Stimulated activated CD4-positive, alpha-beta T cell treated with anti-CD3 and anti-CD28 coated beads, Interleukin-1b, Interleukin-23, amount 100 ng/mL, for 1 hour (primary cell): ENCODE data around the gene SLMAP.
"Not testable (repeated sequence)": the region's sequence is repeated elsewhere in the genome, so short reads cannot be mapped to it uniquely, and the experiment has no call there.

Experiments used
- DNase-seq, 2 donors: peaks; one replicate each; pipeline ENCODE4 v3.0.0-alpha.2; 2020; ENCODE audit warnings: low read depth in 2 of 2

SLMAP gene

GRCh38 chr3:57793737-57794187 lies 37.7 kb downstream of the SLMAP start:
- no peak for DNase-seq

GRCh38 chr3:57794501-57794900 lies 38.4 kb downstream of the SLMAP start:
- DNase-seq = no peak

GRCh38 chr3:57794951-57795350 lies 38.8 kb downstream of the SLMAP start:
- DNase-seq = no peak

- DNase-seq = no peak
Observed at GRCh38 chr3:57796261-57796660, 40.2 kb downstream of the SLMAP start.

GRCh38 chr3:57797701-57798487 lies 41.8 kb downstream of the SLMAP start:
- no peak for DNase-seq

- DNase-seq = no peak
Observed at GRCh38 chr3:57803647-57804081, 47.6 kb downstream of the SLMAP start.

- no peak for DNase-seq
Observed at GRCh38 chr3:57805266-57805665, 49.2 kb downstream of the SLMAP start.

- no peak for DNase-seq
Observed at GRCh38 chr3:57805674-57806073, 49.6 kb downstream of the SLMAP start.

- DNase-seq = not testable (repeated sequence)
Observed at GRCh38 chr3:57806195-57806594, 50.1 kb downstream of the SLMAP start.

- DNase-seq = no peak
Observed at GRCh38 chr3:57808961-57809608, 53.0 kb downstream of the SLMAP start.

GRCh38 chr3:57809609-57809968 lies 53.5 kb downstream of the SLMAP start:
- DNase-seq = no peak

- no peak for DNase-seq
Observed at GRCh38 chr3:57810048-57810447, 53.9 kb downstream of the SLMAP start.

GRCh38 chr3:57810471-57811137 lies 54.5 kb downstream of the SLMAP start:
- DNase-seq = no peak

- peak in 1 of 2 donors; percentile 6 for DNase-seq
Observed at GRCh38 chr3:57815036-57815435, 58.9 kb downstream of the SLMAP start.

- no peak for DNase-seq
Observed at GRCh38 chr3:57816471-57817095, 60.5 kb downstream of the SLMAP start.

GRCh38 chr3:57818772-57819171 lies 62.7 kb downstream of the SLMAP start:
- no peak for DNase-seq

- DNase-seq = no peak
Observed at GRCh38 chr3:57820479-57820878, 64.4 kb downstream of the SLMAP start.

GRCh38 chr3:57821765-57822164 lies 65.7 kb downstream of the SLMAP start:
- no peak for DNase-seq

GRCh38 chr3:57822686-57823085 lies 66.6 kb downstream of the SLMAP start:
- no peak for DNase-seq

GRCh38 chr3:57825116-57825515 lies 69.0 kb downstream of the SLMAP start:
- no peak for DNase-seq

GRCh38 chr3:57826245-57826951 lies 70.3 kb downstream of the SLMAP start:
- DNase-seq = no peak
